Neural cell (in vitro differentiated cells): ENCODE results near the gene SFMBT2. TPM values are rescaled to one million over a fixed set of nuclear protein-coding genes. Genes with fewer than 3 reads are reported as not detected.

Experiments
- H2AFZ ChIP-seq: fragments of 200-600, 300-800 bp; sonication (generic), shearing (Covaris generic); 2 replicates; pipeline ENCODE4 v1.6.0; 2014; ENCODE audit warnings: low read depth, mild to moderate bottlenecking, antibody characterized with exemption, low read length, moderate library complexity
- H3F3A ChIP-seq: fragments of 200-600 bp; shearing (Covaris generic); 2 replicates; pipeline ENCODE4 v1.6.1; 2016; ENCODE audit warnings: mild to moderate bottlenecking, moderate library complexity, mixed read lengths, antibody characterized with exemption, low read length; ENCODE audit not compliant: insufficient read depth, poor library complexity, severe bottlenecking
- H3K27ac ChIP-seq: fragments of 200-600, 300-800 bp; sonication (generic), shearing (Covaris generic); 2 replicates; pipeline ENCODE4 v1.5.1; 2014; ENCODE audit warnings: mild to moderate bottlenecking, low read length, moderate library complexity
- H3K27me3 ChIP-seq: fragments of 300-800, 200-600 bp; sonication (generic), shearing (Covaris generic); 2 replicates; pipeline ENCODE4 v1.6.0; 2014; ENCODE audit warnings: mild to moderate bottlenecking, low read depth, low read length, moderate library complexity; ENCODE audit not compliant: insufficient read depth
- H3K36me3 ChIP-seq: fragments of 300-800, 200-600 bp; sonication (generic), shearing (Covaris generic); 2 replicates; pipeline ENCODE4 v1.5.1; 2014; ENCODE audit warnings: mild to moderate bottlenecking, antibody characterized with exemption, low read length, moderate library complexity; ENCODE audit not compliant: insufficient read depth
- H3K4me2 ChIP-seq: fragments of 300-800, 200-600 bp; sonication (generic), shearing (Covaris generic); 2 replicates; pipeline ENCODE4 v1.6.0; 2014; ENCODE audit warnings: mild to moderate bottlenecking, low read length
- H3K4me3 ChIP-seq: fragments of 300-800, 200-600 bp; sonication (generic), shearing (Covaris generic); 2 replicates; pipeline ENCODE4 v1.5.1; 2014; ENCODE audit warnings: mild to moderate bottlenecking, low read length, moderate library complexity
- H3K79me2 ChIP-seq: fragments of 200-600 bp; shearing (Covaris generic); replicated peaks from 2 replicates; pipeline ENCODE4 v1.6.0; 2014; ENCODE audit warnings: mild to moderate bottlenecking, low read length, moderate library complexity; ENCODE audit not compliant: insufficient read depth
- H3K9ac ChIP-seq: fragments of 300-800, 200-600 bp; sonication (generic), shearing (Covaris generic); 2 replicates; pipeline ENCODE4 v1.6.1; 2016; ENCODE audit warnings: mild to moderate bottlenecking, low read length, mixed read lengths
- H3K9me2 ChIP-seq: fragments of 200-600 bp; shearing (Covaris generic); 2 replicates; pipeline ENCODE4 v1.6.1; 2016; ENCODE audit warnings: mild to moderate bottlenecking, low read length, mixed read lengths; ENCODE audit not compliant: insufficient read depth
- H3K9me3 ChIP-seq: fragments of 200-600, 300-800 bp; sonication (generic), shearing (Covaris generic); 2 replicates; pipeline ENCODE4 v1.6.1; 2016; ENCODE audit warnings: mild to moderate bottlenecking, mixed run types, low read length, moderate library complexity, mixed read lengths
- H4K20me1 ChIP-seq: fragments of 200-600 bp; shearing (Covaris generic); 2 replicates; pipeline ENCODE4 v1.6.1; 2016; ENCODE audit warnings: mild to moderate bottlenecking, mixed run types; ENCODE audit not compliant: insufficient read depth
- CTCF ChIP-seq: fragments of 450-650 bp; IDR thresholded peaks from 2 replicates; pipeline ENCODE4 v1.5.1; 2014; ENCODE audit warnings: antibody characterized with exemption, mild to moderate bottlenecking, moderate library complexity; ENCODE audit not compliant: poor library complexity, severe bottlenecking
- EP300 ChIP-seq: fragments of 450-650 bp; conservative IDR thresholded peaks from 2 replicates; pipeline ENCODE4 v1.6.1; 2014; ENCODE audit warnings: antibody characterized with exemption, mild to moderate bottlenecking, moderate library complexity; ENCODE audit not compliant: poor library complexity, severe bottlenecking
- EZH2 ChIP-seq: fragments of 200-600, 300-800 bp; shearing (Covaris generic), sonication (generic); IDR thresholded peaks from 2 replicates; pipeline ENCODE4 v1.6.1; 2014; ENCODE audit warnings: antibody characterized with exemption, low read length, borderline replicate concordance, mild to moderate bottlenecking; ENCODE audit not compliant: insufficient read depth, poor library complexity, severe bottlenecking
- MXI1 ChIP-seq: fragments of 450-650 bp; conservative IDR thresholded peaks from 2 replicates; pipeline ENCODE4 v1.6.1; 2014; ENCODE audit warnings: antibody characterized with exemption, mild to moderate bottlenecking; ENCODE audit not compliant: poor library complexity, severe bottlenecking
- POLR2AphosphoS5 ChIP-seq: IDR thresholded peaks from 2 replicates; pipeline ENCODE4 v1.6.1; 2012
- RAD21 ChIP-seq: fragments of 450-650 bp; conservative IDR thresholded peaks from 2 replicates; pipeline ENCODE4 v1.6.1; 2014; ENCODE audit warnings: antibody characterized with exemption, mild to moderate bottlenecking, moderate library complexity
- REST ChIP-seq: IDR thresholded peaks from 2 replicates; pipeline ENCODE4 v1.6.1; 2012; ENCODE audit warnings: borderline replicate concordance
- SMC3 ChIP-seq: fragments of 450-650 bp; conservative IDR thresholded peaks from 2 replicates; pipeline ENCODE4 v1.6.1; 2014; ENCODE audit warnings: antibody characterized with exemption, mild to moderate bottlenecking, moderate library complexity; ENCODE audit not compliant: poor library complexity
- TAF1 ChIP-seq: IDR thresholded peaks from 2 replicates; pipeline ENCODE4 v1.6.1; 2012; ENCODE audit warnings: low read depth
- polyA plus RNA-seq: library from polyadenylated mRNA; depleted of rRNA; stranded (reverse); fragments of >200 nt; gene quantifications from 2 replicates; pipeline ENCODE4 v1.2.3, GENCODE V29; 2014

Gene SFMBT2
- polyA plus RNA-seq, 1 donor from 2014 or later = 1.3 TPM

- H3F3A ChIP-seq = no peaks in the 10 kb centered on the region
- H3K4me3 ChIP-seq = no peak overlapping the region
- H3K9me2 ChIP-seq = no peaks in the 10 kb centered on the region
- no peaks in the 10 kb centered on the region for H3K36me3 ChIP-seq
- no peaks in the 10 kb centered on the region for H4K20me1 ChIP-seq
- H3K27me3 ChIP-seq = no peaks in the 10 kb centered on the region
- no peak overlapping the region for H3K9ac ChIP-seq
- H3K27ac ChIP-seq = no peak overlapping the region
- H3K79me2 ChIP-seq = no peaks in the 10 kb centered on the region
- no peak for TF ChIP-seq TAF1
- TF ChIP-seq SMC3 = no peak
- TF ChIP-seq RAD21 = no peak
- no peak for TF ChIP-seq REST
- TF ChIP-seq MXI1 = no peak
- TF ChIP-seq EP300 = no peak
- no peak for TF ChIP-seq EZH2
- TF ChIP-seq CTCF = no peak
- no peak for TF ChIP-seq POLR2AphosphoS5
- no peak overlapping the region for H2AFZ ChIP-seq
- no peak overlapping the region for H3K4me2 ChIP-seq
- no peaks in the 10 kb centered on the region for H3K9me3 ChIP-seq
Measured at GRCh38 chr10:7296648-7297047, 114.2 kb downstream of the SFMBT2 start.

GRCh38 chr10:7296076-7296475 is 114.8 kb downstream of the SFMBT2 start:
- H2AFZ ChIP-seq = no peak overlapping the region
- H3K9ac ChIP-seq = no peak overlapping the region
- no peaks in the 10 kb centered on the region for H3K36me3 ChIP-seq
- no peak overlapping the region for H3K4me3 ChIP-seq
- no peak overlapping the region for H3K4me2 ChIP-seq
- no peaks in the 10 kb centered on the region for H3K27me3 ChIP-seq
- no peak overlapping the region for H3K27ac ChIP-seq
- no peaks in the 10 kb centered on the region for H3K79me2 ChIP-seq
- H3K9me2 ChIP-seq = no peaks in the 10 kb centered on the region
- H3K9me3 ChIP-seq = no peaks in the 10 kb centered on the region
- no peaks in the 10 kb centered on the region for H3F3A ChIP-seq
- no peak for TF ChIP-seq RAD21
- TF ChIP-seq EZH2 = no peak
- no peak for TF ChIP-seq EP300
- no peak for TF ChIP-seq SMC3
- no peak for TF ChIP-seq MXI1
- no peak for TF ChIP-seq POLR2AphosphoS5
- TF ChIP-seq CTCF = no peak
- TF ChIP-seq TAF1 = no peak
- TF ChIP-seq REST = no peak
- H4K20me1 ChIP-seq = no peaks in the 10 kb centered on the region
